GM10248 (cell line): ENCODE data around the gene PHACTR3.

ENCODE experiments used
- CTCF ChIA-PET: fragments of 300-600 bp; sonication (Branson Sonifier 250); formaldehyde crosslinking; extraction: SDS; loops from one replicate; lab custom pipeline; 2021; ENCODE audit warnings: antibody characterized with exemption; lab: Yijun Ruan, JAX
- POLR2A ChIA-PET: fragments of 350-650 bp; sonication (Branson Sonifier 250); formaldehyde crosslinking; extraction: SDS; loops from one replicate; lab custom pipeline; 2020; ENCODE audit warnings: antibody characterized with exemption; lab: Yijun Ruan, JAX
- DNase-seq: peaks from one replicate; pipeline ENCODE4 v3.0.0; 2012; ENCODE audit errors: extremely low spot score
- CTCF ChIP-seq: IDR thresholded peaks from 2 replicates; pipeline ENCODE4 v1.5.1; 2012; ENCODE audit warnings: mild to moderate bottlenecking, low read depth; ENCODE audit errors: extremely low read depth, missing control alignments, control extremely low read depth

The PHACTR3 gene

GRCh38 chr20:59690976-59691375, 86.6 kb downstream of the PHACTR3 start:
- no peak for TF ChIP-seq CTCF
- POLR2A ChIA-PET: no interaction called here
- DNase-seq: no peak
- CTCF ChIA-PET: no interaction called here

DNA sequence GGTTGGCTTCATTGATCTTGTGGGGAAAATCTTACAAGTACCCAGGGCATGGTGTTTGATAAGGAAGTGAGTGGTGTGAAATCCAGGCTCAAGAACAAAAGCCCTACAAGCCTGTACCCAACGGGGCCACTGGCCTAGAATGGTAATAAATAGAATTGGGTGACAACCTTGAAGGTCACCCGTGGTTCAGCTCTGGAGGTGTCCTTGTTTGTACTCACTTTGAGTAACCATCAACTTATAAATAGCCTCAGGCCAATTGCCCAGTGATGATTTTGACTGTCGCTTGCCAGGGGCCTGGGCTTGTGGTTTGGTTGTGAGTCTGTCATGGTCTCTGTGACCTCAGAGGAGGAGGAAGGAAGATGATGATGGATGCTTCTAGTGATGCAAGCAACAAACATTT, 87.8 kb downstream of the PHACTR3 start:
- TF ChIP-seq CTCF: no peak
- ChIA-PET CTCF (no interaction called here), POLR2A (no interaction called here)
- no peak for DNase-seq

DNA sequence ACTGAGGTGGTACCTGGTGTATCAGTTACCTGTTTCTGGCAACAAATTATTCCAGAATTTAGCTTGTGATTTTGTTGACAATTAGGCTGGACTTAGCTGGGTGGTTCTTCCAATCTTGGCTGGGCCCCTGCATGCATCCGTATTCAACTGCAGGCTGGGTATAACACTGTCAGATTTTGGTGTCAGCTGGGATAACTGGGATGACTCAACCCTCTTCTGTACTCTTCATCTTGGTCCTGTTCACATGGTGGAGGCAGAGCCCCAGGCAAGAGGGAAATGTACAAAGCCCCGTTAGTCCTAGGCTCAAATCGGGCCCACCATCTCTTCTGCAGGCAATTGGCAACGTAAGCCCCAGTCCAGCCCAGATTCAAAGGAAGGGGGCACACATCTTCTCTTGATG, 89.2 kb downstream of the PHACTR3 start:
- DNase-seq: no peak
- CTCF ChIA-PET: interaction anchor here (1.0 kb wide), 1 partner anchor 15 kb away, joined by 3 read pairs; no protein-coding TSS in a partner anchor
- POLR2A ChIA-PET: no interaction called here
- TF ChIP-seq CTCF: no peak

DNA sequence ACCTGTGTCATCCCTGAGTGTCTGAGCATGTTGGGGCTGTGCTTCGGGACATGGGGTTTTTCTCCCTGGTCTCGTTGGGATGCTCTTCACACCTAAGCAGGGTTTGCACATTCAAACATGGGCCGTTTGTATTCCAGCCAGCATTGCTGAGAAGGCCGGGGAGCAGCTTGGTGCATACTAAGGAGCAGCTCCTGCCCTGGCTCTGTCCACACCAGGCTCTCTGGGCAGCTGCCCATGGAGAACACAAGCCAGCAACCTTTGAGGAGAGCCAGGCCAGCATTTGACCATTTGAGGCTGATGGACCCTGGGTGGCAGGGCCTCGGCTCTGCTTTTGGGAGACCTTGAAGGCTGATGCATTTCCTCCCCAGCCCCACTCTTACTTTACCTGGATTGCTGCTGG, 92.1 kb downstream of the PHACTR3 start:
- CTCF ChIA-PET: no interaction called here
- TF ChIP-seq CTCF: no peak
- POLR2A ChIA-PET: no interaction called here
- DNase-seq: no peak

- no peak for DNase-seq
- CTCF ChIA-PET: no interaction called here
- POLR2A ChIA-PET: no interaction called here
- TF ChIP-seq CTCF: no peak
Measured at GRCh38 chr20:59697068-59697467, 92.7 kb downstream of the PHACTR3 start.

DNA sequence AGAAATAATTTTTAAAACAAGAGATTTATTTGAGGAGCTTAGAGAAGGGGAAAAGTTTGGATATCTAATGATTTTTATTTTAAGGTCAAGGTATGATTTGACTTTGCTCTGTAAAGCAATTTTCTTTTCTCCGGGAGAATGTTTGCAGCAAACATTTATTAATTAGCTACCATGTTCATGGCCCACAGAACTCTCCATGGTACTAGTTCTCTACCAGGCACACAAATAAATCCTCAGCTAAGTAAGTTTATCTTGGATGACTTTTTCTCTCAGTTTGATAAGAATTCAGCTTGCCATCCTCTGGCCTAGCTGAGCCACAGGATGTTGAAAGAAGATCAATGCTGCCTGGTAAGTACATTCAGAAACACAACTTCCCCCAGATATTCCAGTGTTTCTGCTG, 94.3 kb downstream of the PHACTR3 start:
- ChIA-PET POLR2A (no interaction called here), CTCF (interaction anchor here (1.4 kb wide), 1 partner anchor 17 kb away, joined by 4 read pairs; no protein-coding TSS in a partner anchor)
- DNase-seq: no peak
- no peak for TF ChIP-seq CTCF

- no peak for DNase-seq
- no peak for TF ChIP-seq CTCF
- POLR2A ChIA-PET: no interaction called here
- CTCF ChIA-PET: no interaction called here
Measured at GRCh38 chr20:59701236-59701635, 96.9 kb downstream of the PHACTR3 start.
